GM19372 (cell line): Measurements from ENCODE around the gene CXXC4.

ENCODE experiments used
- ATAC-seq: cut with Tn5 transposase; IDR thresholded peaks from one replicate; pipeline ENCODE4 v1.9.1; 2021; ENCODE audit warnings: mild to moderate bottlenecking, low read depth, moderate library complexity; ENCODE audit not compliant: unreplicated experiment

The CXXC4 gene

GRCh38 chr4:104424989-104425388 lies 69.7 kb downstream of the CXXC4 start:
- ATAC-seq: no peak

GRCh38 chr4:104424475-104424941 lies 70.2 kb downstream of the CXXC4 start:
- no peak for ATAC-seq

GRCh38 chr4:104421566-104421965 lies 73.1 kb downstream of the CXXC4 start:
- no peak for ATAC-seq

GRCh38 chr4:104420766-104421165 lies 73.9 kb downstream of the CXXC4 start:
- no peak for ATAC-seq
